Stimulated activated CD4-positive, alpha-beta T cell treated with anti-CD3 and anti-CD28 coated beads, TNF-alpha, amount 100 ng/mL, for 4 hours (primary cell): ENCODE results near the gene MRPS18A.
"Not testable (repeated sequence)": the region's sequence is repeated elsewhere in the genome, so short reads cannot be mapped to it uniquely, and the experiment has no call there.

Source experiments
- DNase-seq, 3 experiments: peaks; one replicate each; pipeline ENCODE4 v3.0.0-alpha.2; 2020; ENCODE audit warnings: low read depth in 3 of 3

Gene MRPS18A

DNA sequence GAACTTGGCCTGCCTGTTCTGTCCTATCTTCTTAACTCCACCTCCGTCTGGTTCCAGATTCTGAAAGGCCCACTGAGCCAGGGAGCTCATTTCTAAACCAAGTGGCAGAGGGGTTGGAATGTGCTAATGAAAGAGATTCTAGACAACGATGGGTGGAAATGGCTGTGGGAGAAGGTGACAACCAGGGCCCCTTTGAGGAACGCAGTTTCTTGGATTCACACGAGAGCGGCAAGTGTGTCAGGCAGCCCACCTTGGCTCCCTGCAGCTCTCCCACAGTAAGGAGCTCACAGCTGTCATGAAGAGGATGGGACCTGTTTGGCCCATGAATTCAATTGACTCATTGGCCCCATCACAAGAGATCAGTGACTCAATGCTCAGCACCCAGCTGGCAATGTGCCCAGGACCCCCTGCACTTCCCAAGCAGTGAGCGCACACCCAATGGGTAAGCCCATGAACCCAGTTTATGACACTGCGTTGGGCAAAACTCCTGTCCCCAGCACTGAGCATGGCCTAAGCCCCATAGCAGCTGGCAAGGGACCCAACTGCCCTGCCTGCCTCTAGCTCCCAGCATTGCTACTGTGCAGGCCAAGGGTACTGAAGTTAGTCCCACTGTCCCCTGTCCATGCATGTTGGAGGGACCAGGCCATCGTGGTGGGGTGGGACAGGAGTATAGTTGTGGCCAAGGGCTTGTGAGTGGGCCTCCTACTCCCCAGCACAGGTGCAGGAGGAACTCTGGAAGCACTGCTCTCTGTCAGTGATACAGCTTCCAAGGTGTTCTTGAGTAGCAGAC is 16.4 kb downstream of the MRPS18A start:
- DNase-seq, result no peak

DNA sequence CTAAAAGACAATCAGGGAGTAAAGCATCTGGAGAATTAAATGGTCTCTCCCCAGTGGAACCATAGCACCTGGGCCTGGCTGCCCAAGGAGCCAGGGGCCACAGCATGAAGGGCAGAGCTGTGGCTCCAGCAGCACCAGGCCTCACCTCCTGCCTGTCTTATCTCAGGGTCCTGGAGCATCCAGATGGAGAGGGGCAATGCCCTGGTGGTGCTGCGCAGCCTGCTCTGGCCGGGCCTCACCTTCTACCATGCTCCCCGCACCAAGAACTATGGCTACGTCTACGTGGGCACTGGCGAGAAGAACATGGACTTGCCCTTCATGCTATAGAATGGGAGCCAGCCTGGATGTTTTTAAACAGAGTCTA is 17.0 kb downstream of the MRPS18A start:
- no peak for DNase-seq

DNA sequence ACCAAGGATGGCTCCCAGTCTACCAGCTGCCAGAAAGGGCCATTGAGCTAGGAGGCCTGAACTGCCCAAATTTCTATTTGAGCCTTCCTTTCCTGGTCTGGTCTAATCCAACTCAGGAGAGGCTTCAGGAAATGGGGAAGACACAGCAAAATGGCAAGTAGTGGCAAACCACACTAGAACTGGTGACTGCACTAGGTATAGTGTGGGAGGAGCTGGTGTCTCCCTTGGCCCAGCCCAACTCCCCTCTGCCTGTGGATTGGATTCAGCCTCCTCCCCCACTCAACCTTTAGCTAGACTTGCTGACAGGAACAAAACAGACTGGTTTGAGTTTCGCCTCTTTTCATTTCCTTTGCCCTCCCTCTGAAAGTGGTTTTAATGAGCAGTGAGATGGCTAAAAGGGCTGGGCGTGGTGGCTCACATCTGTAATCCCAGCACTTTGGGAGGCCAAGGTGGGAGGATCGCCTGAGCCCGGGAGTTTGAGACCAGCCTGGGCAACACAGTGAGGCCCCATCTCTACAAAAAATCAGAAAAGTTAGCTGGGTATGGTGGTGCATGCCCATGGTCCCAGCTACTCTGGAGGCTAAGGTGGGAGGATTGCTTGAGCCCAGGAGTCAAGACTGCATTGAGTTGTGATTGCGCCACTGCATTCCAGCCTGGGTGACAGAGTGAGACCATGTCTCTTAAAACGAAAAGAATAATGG is 17.5 kb downstream of the MRPS18A start:
- no peak for DNase-seq

DNA sequence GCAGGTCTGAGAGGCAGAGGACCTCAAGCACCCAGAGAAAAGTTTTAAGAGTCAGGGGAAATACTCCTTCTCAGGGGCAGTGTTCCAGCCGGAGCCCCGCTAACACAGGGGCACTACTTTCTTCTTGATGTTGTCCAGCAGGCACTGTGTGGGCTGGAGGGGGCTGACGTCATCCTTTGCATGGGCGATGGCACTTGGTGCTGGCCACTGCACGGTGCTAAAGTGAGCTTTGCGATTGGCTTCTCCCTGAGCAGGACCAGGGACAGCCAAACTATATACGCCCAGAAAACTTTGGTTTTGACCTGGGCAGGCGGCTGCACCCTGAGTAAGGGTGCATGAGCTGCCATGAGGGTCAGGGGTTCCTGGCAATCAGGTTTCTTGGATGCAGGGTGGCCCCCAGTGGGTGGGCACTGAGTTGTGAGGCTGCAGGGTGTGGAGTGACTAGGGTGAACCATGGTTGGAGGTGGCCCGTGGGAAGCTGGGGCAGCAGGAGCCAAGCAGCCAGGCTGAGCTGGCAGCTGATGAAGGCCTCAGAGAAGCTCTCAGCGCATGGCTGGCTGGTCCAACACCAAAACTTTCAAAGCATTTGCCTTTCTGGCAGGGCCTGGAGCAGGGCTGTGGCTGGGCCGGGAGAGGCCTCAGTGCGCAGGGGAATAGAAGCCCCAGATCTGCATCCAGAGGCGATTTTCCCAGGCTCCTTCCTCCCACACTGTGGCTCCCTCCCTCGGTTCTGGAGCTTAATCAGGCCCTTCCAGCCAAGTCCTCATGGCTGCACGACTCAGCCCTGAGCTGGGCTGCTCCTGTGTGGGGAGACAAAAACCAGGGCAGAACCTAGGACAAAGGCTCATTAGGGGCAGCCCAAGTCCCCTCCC is 18.3 kb downstream of the MRPS18A start:
- DNase-seq, result no peak

DNA sequence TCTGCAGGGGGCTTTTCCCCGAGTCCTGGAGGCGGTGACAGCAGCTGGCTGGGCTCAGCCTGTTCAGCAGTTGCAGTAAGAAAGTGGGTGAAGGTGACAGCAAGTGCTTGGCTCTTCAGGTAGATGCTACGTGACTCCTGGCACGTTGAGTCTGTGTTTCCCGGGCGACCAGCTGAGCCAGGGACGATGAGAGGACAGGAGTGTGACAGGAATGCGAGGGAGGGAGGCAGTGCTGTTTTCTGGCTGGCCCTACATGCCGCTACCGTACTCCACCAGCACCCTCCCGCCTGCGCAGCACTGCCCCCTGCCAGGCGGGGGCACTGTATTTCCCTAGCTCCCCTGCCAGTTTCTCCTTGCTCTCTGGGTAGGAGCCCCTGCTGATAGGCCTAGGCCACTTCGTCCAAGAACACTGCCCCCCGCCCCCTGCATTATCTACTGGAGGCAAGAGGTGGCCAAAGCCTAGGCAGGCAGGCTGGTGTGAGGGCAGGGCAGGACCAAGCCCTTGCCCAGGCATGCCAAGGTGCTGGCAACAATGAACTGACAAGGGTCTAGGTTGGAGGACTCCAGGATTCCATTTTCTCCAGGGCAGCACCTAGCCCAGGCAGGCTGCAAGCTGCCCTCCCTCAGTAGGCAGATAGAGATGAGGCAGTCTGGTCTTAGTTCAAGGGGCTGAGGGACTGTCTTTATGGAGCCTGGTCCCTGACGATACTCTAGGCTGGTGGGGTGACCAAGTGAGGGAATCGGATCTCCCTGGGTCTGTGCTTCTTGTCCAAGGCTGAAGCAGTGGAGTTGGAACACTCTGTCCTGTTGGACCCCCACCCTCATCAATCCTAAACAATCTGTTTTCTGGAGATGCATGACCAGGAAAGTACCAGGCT is 19.2 kb downstream of the MRPS18A start:
- DNase-seq, result peak in 1 of 3 experiments; percentile 10

DNA sequence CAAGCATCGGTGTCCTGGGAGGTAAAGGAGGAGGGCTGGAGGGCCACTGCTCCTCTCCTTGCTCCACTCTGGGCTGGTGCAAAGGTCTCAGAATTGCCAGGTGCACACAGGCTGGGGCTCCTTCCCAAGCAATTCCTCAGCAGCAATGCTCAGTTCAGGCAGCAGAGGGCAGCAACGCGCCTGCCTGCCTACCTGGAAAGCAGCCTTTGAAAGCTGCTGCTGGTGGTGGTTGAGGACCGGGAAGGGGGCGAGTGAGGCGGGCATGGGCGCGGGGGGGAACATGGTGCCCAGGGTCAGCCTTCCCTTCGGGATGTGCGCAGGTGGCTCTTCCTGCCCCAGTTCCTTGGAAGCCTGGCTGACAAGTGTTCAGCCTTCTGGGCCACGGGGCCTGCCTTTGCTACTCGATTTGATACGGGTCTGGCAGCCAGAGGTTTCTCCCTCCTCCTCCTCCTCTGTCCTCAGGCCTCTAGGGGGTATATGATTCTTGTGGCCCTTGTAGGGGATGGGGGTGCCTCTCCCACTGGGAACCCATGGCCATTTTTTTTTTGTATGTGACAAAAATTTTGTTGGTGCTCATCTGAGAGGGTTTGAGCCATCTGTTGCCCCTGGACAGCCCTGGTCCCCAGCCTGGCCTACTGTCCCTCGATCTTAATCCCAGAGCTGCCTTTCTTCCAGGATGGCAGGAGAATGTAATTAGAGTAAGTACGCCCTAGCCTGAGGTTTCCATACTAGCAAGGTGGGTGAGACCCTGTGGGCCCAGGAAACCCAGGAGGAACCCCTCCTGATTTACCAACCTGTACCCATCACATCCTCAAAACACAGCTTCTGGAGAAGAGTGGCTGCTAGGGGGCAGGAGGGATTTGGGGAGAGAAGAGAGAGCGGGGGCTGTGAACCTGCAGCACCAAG is 20.1 kb downstream of the MRPS18A start:
- DNase-seq, result peak; percentile 70 to 75 (median 74)

GRCh38 chr6:43666196-43666920 is 21.2 kb downstream of the MRPS18A start:
- no peak for DNase-seq

- no peak for DNase-seq
Observed at GRCh38 chr6:43665376-43665775, 22.2 kb downstream of the MRPS18A start.

- DNase-seq, result not testable (repeated sequence)
Observed at GRCh38 chr6:43662948-43663347, 24.6 kb downstream of the MRPS18A start.

DNA sequence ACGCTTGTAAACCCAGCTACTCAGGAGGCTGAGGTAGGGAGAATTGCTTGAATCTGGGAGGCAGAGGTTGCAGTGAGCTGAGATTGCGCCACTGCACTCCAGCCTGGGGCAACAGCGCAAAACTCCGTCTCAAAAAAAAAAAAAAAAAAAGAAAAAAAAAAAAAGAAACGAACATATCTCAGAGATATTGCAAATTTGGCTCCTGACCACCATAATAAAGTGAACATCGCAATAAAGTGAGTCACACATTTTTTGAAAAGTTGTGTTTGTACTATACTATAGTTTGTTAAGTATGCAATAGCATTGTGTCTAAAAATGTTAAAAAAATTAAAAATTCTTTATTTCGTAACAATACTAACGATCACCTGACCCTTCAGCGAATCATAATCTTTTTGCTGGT is 29.4 kb downstream of the MRPS18A start:
- DNase-seq, result no peak

DNA sequence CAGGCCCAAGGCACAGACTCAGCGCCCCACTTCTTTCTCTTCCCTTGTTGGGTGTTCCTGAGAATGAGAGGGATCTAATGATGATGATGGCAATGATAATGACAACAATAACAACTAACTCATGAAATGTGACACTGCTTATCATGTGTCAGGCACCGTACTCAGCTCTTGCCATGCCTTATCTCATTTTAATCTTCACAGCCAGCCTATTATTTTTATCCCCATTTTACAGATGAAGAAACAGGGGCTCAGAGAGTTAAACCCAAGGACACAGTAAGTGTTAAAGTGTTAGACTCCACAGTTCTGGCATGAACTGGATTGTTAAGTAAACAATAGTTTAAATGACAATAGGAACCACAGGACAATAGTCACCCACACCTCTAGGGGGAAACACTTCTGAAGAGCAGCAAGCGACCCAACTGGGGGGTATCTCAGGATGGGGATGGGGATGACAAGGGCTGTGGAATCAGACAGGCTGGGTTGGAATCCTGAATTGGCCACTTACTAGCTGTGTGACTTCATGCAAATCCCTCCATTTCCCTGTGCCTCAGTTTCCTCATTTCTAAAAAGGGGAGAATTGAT is 30.3 kb downstream of the MRPS18A start:
- no peak for DNase-seq

GRCh38 chr6:43652822-43653221 is 34.8 kb downstream of the MRPS18A start:
- not testable (repeated sequence) for DNase-seq

- DNase-seq, result no peak
Observed at GRCh38 chr6:43648248-43648647, 39.3 kb downstream of the MRPS18A start.

- no peak for DNase-seq
Observed at GRCh38 chr6:43647613-43648012, 40.0 kb downstream of the MRPS18A start.

GRCh38 chr6:43645613-43645964 is 42.0 kb downstream of the MRPS18A start:
- DNase-seq, result no peak

GRCh38 chr6:43644940-43645612 is 42.5 kb downstream of the MRPS18A start, which contains the start of gene RSPH9:
RSPH9 (plus strand) TSS chr6:43645036; CDS start chr6:43645099, 63 bp downstream.
- peak; percentile 34 to 47 (median 44) for DNase-seq

GRCh38 chr6:43639984-43640800 is 47.4 kb downstream of the MRPS18A start:
- no peak for DNase-seq

DNA sequence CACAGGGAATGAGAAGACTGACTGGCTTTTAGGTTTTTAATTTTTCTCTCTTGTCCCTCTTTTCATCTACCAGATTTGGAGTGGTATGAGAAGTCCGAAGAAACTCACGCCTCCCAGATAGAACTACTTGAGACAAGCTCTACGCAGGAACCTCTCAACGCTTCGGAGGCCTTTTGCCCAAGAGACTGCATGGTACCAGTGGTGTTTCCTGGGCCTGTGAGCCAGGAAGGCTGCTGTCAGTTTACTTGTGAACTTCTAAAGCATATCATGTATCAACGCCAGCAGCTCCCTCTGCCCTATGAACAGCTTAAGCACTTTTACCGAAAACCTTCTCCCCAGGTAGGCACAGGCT is 51.3 kb downstream of the MRPS18A start:
- DNase-seq, result no peak
